ENCODE measurements around the gene LPP.

The LPP gene

GRCh38 chr3:188137051-188137450 is 16.9 kb upstream of the LPP start:
- no peak for DNase-seq (ENCODE audit: low read depth)

DNA sequence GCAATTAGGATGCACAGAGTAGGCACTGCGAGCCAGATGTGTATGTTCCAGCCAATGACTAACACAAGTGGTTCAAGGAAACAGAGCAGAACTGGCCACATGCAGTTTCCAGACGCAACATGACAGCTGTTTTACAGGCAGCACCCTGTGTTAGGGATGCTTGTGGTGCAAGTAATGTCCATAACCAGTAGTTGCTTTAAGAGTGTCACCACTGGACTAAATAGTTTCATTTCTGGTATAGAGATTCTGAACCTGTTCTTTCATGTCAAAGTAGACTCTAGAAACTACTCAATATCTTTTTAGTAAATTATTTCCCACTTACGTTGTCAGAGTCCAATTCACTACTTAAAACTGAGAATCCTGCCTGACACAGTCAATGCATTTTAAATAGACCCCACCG is 14.5 kb upstream of the LPP start:
- DNase-seq (ENCODE audit: low read depth), result no peak

- no peak for DNase-seq (ENCODE audit: low read depth)
Measured at GRCh38 chr3:188146219-188146618, 7.7 kb upstream of the LPP start.

- no peak for DNase-seq (ENCODE audit: low read depth)
Measured at GRCh38 chr3:188147782-188148181, 6.2 kb upstream of the LPP start.

DNA sequence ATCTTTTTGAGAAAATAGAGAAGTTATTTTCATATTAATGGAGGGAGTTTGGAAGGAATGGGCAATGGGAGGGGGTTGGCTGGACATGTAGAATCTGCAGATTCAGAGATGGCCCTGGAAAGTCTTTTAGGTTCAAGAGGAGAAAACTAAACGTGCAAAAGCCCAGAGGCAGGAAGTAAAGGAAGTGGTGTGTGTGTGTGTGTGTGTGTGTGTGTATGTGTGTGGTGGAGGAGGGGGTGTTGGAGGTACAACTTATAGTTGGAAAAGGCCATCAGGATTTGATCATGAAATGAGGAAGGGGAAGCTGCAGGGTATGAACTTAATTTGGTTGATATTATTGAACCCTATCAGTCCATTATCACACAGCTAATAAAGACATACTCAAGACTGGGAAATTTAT is 5.6 kb upstream of the LPP start:
- no peak for DNase-seq (ENCODE audit: low read depth)

GRCh38 chr3:188149587-188149986 is 4.4 kb upstream of the LPP start:
- no peak for DNase-seq (ENCODE audit: low read depth)

DNA sequence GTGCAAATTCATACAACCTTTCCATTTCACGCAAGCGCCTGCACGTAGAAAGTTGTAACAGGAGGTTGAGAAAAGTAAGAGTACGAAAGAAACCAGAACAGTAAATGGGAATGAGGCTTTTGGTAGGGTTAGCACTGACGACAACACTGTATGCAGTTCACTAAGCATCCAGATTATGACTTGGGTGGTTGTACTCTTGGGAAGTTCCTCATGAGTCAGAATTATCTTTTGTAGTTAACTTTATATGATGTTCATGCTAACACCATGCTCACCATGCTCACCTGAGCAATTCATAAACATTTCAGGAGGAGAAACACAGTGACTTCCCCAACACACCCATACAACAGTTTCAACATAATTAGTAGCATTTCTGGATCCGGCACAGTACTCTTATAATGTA is 3.0 kb upstream of the LPP start:
- no peak for DNase-seq (ENCODE audit: low read depth)

GRCh38 chr3:188151438-188151837 is 2.5 kb upstream of the LPP start:
- DNase-seq (ENCODE audit: low read depth), result no peak

DNA sequence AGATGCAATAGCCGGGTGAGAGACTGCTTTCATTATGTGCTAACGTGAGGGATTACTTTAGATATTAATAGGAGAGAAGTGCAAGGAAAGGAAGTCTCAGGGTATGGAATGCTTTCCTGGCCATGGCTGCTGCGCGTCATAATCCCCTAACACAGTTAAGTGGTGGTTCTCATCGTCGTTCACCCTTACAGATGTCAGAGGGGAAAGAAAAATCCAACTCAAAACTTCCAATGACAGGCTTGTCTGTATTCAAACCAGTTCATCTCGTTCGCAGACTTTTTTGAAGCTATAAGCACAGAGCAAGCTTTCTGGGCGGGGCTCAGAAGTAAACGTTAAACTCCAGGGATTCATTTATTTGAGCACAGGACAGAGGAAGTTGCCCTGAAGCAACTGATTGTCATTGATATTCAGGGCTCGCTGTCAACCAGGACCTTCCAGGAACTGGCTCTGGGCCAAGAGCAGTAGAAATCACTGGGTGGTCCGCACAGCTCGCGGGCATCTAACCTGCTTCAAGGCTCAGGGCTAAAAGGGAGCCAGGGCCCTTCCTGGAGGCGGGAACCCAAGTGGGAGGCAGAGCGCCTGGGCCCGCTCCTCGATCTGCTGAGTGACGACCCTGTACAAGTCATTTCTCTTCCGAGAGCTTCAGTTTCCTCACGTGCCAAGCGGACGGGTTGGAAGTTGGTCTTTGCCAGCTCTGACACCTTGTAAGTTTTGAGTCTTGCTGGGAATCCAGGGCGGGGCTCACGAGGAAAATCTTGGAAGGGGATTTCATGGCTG is 1.1 kb upstream of the LPP start:
- DNase-seq (ENCODE audit: low read depth), result no peak

DNA sequence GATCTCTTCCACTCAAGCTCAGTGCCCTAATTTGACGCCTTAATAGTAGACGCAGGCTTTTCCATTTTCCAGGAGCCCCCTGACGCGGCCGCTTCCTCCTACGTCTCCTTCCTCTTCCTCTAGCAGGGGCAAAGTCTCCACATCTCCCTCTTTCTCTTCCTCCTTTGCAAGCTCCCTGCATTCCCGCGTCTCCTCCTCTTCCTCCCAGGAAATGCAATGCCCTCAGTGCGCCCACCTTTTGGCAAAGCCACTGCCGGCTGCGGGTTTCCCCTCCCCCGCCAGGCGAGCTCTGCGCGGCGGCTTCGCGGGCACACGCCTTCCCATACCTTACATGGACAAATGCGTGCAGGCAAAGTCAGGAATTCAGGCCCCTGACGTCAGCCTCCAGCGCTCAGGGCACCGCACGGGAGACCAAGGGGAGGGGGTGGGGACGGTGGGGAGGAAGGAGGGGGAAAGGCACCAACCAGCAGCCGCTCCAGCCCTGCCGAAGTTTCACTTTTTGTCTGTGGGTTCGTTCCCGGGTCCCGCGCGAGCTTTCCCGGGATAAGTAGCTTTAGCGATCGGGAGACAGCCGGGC is 432 bp upstream of the LPP start:
- no peak for DNase-seq (ENCODE audit: low read depth)

DNA sequence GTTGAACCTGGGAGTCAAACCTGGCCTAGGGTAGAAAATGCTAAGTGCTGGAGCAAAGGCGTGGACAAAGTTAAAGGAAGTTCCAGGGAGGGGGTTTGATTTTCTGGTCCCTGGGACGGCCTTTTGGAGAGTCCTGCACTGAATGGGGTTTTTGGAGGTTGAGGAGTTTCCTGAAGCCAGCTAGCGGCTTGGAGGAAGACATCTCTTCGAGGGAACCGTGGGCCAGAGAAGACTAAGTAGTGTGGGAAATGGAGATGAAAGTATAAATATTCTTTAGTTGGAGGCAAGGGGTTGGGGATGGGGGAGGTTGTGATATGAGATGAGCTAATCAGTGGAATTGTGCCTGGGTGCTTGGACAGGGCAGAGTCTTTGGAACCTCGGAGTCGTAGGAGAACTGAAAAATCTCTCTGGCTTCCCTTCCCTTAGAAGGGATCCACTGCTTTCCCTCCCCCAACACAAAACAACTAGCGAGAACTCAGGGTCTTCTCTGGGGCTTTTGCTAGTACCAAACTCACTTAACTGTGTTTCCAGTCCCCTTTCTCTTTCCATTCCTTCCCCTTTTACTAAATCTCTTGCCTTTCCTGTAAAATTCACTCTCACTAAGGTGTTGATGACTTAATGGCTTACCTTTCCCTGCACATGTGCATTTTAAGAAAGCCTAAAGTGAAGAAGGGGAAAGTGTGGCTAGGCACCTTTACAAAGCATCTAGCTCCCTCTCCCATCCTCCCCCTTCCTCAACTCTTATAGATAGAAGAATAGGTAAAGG is 1.0 kb downstream of the LPP start:
- DNase-seq (ENCODE audit: low read depth), result no peak

- DNase-seq (ENCODE audit: low read depth), result no peak
Measured at GRCh38 chr3:188156056-188156455, 2.1 kb downstream of the LPP start.

- no peak for DNase-seq (ENCODE audit: low read depth)
Measured at GRCh38 chr3:188157407-188157806, 3.5 kb downstream of the LPP start.

DNA sequence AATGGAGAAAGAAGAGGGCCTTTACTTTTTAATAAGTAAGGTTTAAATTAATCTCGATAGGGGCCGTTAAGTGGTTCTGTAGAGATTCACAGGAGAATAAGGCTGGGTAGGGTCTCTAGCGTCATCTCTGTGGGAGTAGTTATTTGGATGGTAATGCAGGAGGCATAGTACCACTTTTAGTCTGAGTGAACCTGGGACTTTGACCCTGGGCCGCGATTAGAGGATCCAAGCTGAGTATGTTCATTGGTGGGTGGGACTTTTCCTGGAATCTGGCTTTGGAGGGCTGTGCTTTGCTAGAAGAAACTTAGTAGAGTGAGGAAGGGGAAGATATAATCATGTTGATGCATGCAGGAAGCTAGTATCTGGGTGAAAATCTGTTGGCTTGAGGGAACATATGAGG is 4.0 kb downstream of the LPP start:
- no peak for DNase-seq (ENCODE audit: low read depth)

GRCh38 chr3:188158731-188159310 is 4.9 kb downstream of the LPP start:
- no peak for DNase-seq (ENCODE audit: low read depth)

DNA sequence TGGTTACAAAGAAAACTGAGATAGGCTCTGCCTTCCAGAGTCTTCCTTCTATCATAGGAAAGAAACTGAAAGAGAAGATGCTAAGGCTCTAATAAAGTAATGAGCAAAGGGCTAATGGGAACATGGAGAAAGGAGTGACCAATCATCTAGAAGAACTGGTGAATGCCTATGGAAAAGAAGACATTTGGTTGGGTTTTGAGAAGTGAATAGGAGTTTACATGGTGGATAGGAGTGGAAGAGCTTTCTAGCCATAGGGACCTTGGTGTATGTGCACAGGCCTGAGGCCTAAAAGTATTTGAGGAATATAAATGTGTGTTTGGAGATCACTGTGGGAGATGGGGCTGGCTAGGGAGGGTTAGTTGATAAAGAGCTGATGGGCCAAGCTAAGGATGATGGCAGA is 6.8 kb downstream of the LPP start:
- no peak for DNase-seq (ENCODE audit: low read depth)

- DNase-seq (ENCODE audit: low read depth), result no peak
Measured at GRCh38 chr3:188164248-188164687, 10.3 kb downstream of the LPP start.

DNA sequence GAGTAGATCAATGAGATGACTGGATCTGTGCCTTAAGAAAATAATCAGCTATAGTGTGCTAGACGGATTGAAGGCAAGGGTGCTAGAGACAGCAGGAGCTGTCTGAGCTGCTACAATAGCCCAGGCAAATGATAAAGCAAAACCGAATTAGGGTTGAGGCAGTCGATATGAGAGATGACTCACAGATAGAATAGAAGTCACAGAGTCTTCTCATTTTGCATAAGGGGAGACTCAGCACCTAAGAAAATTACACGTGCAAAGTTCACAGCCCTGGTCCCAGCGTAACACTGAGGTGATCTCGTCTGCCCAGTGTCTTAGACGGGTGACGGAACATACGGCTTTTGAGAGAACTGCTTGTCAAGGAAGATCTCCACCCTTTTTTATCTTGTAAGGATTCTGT is 11.6 kb downstream of the LPP start:
- no peak for DNase-seq (ENCODE audit: low read depth)

DNA sequence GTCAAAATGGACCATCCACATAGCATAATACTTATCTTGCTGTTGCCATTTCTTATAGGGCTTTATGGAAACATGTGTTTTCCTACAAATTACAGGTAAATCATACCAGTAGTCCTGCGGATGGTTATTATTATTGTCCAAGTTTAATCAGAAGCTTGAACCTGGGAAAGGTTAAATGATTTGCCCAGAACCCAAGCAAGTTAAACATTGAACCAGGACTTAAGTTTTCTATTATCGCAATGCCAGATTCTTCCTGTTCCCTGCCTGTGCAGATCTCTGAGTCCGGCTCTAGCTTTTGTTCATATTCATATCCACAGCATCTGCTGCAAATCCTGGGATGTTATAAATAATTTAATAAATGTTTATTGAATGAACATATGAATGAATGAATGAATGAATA is 12.5 kb downstream of the LPP start:
- DNase-seq (ENCODE audit: low read depth), result no peak

GRCh38 chr3:188168186-188168585 is 14.2 kb downstream of the LPP start:
- no peak for DNase-seq (ENCODE audit: low read depth)

DNA sequence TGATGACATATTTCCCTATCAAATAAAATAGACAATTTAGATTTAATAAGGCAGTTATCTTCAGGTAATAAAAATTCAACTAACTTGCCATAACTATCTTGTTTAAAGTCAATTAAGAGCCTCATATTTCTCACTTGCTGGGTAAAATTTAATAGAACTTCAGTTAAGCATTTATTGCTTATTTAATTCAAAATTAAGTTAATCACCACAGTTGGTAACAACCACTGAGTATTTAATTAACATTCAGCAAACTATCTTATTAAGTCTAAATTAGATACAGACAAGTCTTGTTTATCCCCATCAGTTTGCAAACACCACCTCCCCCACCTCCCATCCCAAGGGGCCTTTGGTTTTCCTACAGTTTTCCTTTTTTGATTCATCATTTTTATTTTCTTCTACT is 14.7 kb downstream of the LPP start:
- no peak for DNase-seq (ENCODE audit: low read depth)

GRCh38 chr3:188169830-188170455 is 16.0 kb downstream of the LPP start:
- no peak for DNase-seq (ENCODE audit: low read depth)

All from stimulated activated CD8-positive, alpha-beta memory T cell treated with anti-CD3 and anti-CD28 coated beads, Interleukin-7, amount 100 ng/mL, for 24 hours (primary cell).